A673 (cell line): ENCODE data around the gene IL12RB2. TPM values are rescaled to one million over a fixed set of nuclear protein-coding genes. Genes with fewer than 3 reads are reported as not detected.

Experiments used
- BruUV-seq: library from RNA; stranded (reverse); fragments of 400-500 nt; replicated peaks from 2 replicates; lab custom pipeline; 2021; lab: Mats Ljungman, UMichigan
- CTCF ChIA-PET: fragments of 300-600 bp; sonication (Branson Sonifier 250); formaldehyde crosslinking; loops from one replicate; lab custom pipeline; 2022; ENCODE audit warnings: antibody characterized with exemption; lab: Charles Lee
- POLR2A ChIA-PET: fragments of 300-600 bp; sonication (Branson Sonifier 250); formaldehyde crosslinking; loops from one replicate; lab custom pipeline; 2022; ENCODE audit warnings: antibody characterized with exemption; ENCODE audit not compliant: low non-redundant PET; lab: Charles Lee
- DNase-seq: peaks from one replicate; pipeline ENCODE4 v3.0.0-alpha.2; 2015; ENCODE audit warnings: low spot score
- H3K27ac ChIP-seq: fragments of 200-600 bp; sonication (generic); 2 replicates; pipeline ENCODE4 v1.5.1; 2016; ENCODE audit warnings: mixed run types, low read depth, mild to moderate bottlenecking, mixed read lengths, antibody characterized with exemption, low read length; ENCODE audit not compliant: poor library complexity, severe bottlenecking
- H3K27me3 ChIP-seq: fragments of 200-600 bp; sonication (generic); replicated peaks from 2 replicates; pipeline ENCODE4 v1.6.1; 2017; ENCODE audit warnings: mixed run types, low read depth, mild to moderate bottlenecking, mixed read lengths, antibody characterized with exemption, low read length; ENCODE audit not compliant: insufficient read depth, poor library complexity
- H3K36me3 ChIP-seq: fragments of 200-600 bp; sonication (generic); 2 replicates; pipeline ENCODE4 v1.6.1; 2016; ENCODE audit warnings: mixed run types, mild to moderate bottlenecking, mixed read lengths, antibody characterized with exemption, low read length; ENCODE audit not compliant: insufficient read depth, poor library complexity, severe bottlenecking
- H3K4me1 ChIP-seq: fragments of 200-600 bp; sonication (generic); 2 replicates; pipeline ENCODE4 v1.6.1; 2017; ENCODE audit warnings: mixed run types, mild to moderate bottlenecking, mixed read lengths, antibody characterized with exemption, low read length; ENCODE audit not compliant: insufficient read depth, poor library complexity, severe bottlenecking
- H3K4me3 ChIP-seq: fragments of 200-600 bp; sonication (generic); 2 replicates; pipeline ENCODE4 v1.5.1; 2016; ENCODE audit warnings: low read depth, mixed run types, mild to moderate bottlenecking, mixed read lengths, low read length; ENCODE audit not compliant: poor library complexity, severe bottlenecking
- H3K9me3 ChIP-seq: fragments of 200-600 bp; sonication (generic); 2 replicates; pipeline ENCODE4 v1.6.1; 2016; ENCODE audit warnings: mixed run types, low read depth, mild to moderate bottlenecking, mixed read lengths, antibody characterized with exemption, low read length; ENCODE audit not compliant: poor library complexity, severe bottlenecking
- EZH2 ChIP-seq: fragments of 200-600 bp; sonication (generic); IDR thresholded peaks from 2 replicates; pipeline ENCODE4 v1.6.1; 2017; ENCODE audit warnings: borderline replicate concordance, low read depth, mild to moderate bottlenecking, mixed read lengths, antibody characterized with exemption, low read length; ENCODE audit not compliant: poor library complexity, severe bottlenecking
- intact Hi-C: fragments of 100-400 bp; cut with micrococcal nuclease; formaldehyde crosslinking; loops from one replicate; pipeline ENCODE4 v1.10.0; 2022; ENCODE audit not compliant: unreplicated experiment
- total RNA-seq: library from RNA; stranded (reverse); gene quantifications from 2 replicates; pipeline ENCODE4 v1.2.3, GENCODE V29; 2021
- TF ChIP-seq, protein P1 (sequence below): fragments of 300-800, 200-600 bp; sonication (generic); conservative IDR thresholded peaks from 2 replicates; pipeline ENCODE4 v1.5.1; 2017; ENCODE audit warnings: low read depth, mild to moderate bottlenecking, antibody characterized with exemption, low read length, moderate library complexity, mixed read lengths

Gene IL12RB2
- total RNA-seq, 1 experiment from 2014 or later, result 0.39 TPM

DNA sequence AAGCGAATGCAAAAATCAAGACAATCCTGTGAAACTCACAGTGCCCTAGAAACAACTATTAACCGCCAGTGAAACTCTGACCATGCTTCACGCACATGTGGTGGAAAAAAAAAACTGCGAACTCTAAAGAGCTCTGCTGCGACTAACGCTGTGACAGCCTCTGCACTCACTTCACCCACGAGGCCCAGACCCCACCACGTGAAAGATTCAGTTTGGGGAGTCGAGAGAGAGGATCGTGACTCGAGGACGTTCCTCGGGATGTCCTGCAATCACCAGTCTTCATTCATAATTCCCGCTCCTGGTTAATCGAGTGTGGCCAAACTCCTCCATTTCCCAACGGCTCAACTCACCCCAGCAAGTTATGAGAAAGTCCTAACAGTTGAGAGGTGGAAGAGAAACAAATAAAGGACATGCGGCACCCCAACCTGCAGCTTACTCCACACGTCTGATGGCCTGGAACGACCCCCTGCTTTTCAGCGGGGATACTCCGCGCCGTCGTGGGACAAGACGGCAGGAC lies 121.4 kb downstream of the IL12RB2 start:
- CTCF ChIA-PET, result no interaction called here
- H3K27ac ChIP-seq, result peak overlapping the region; percentile 91
- H3K9me3 ChIP-seq, result no peaks in the 10 kb centered on the region
- H3K36me3 ChIP-seq, result peaks cover 50% of the 10 kb centered on the region
- H3K27me3 ChIP-seq, result no peaks in the 10 kb centered on the region
- BruUV-seq, result no TSS peak
- intact Hi-C loops, result no loop called here
- H3K4me3 ChIP-seq, result peak overlapping the region; percentile 75
- no peak for TF ChIP-seq EZH2
- TF ChIP-seq, protein P1, sequence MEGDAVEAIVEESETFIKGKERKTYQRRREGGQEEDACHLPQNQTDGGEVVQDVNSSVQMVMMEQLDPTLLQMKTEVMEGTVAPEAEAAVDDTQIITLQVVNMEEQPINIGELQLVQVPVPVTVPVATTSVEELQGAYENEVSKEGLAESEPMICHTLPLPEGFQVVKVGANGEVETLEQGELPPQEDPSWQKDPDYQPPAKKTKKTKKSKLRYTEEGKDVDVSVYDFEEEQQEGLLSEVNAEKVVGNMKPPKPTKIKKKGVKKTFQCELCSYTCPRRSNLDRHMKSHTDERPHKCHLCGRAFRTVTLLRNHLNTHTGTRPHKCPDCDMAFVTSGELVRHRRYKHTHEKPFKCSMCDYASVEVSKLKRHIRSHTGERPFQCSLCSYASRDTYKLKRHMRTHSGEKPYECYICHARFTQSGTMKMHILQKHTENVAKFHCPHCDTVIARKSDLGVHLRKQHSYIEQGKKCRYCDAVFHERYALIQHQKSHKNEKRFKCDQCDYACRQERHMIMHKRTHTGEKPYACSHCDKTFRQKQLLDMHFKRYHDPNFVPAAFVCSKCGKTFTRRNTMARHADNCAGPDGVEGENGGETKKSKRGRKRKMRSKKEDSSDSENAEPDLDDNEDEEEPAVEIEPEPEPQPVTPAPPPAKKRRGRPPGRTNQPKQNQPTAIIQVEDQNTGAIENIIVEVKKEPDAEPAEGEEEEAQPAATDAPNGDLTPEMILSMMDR, result no peak
- DNase-seq, result peak; percentile 47
- peaks cover 19% of the 10 kb centered on the region for H3K4me1 ChIP-seq
- POLR2A ChIA-PET, result no interaction called here

DNA sequence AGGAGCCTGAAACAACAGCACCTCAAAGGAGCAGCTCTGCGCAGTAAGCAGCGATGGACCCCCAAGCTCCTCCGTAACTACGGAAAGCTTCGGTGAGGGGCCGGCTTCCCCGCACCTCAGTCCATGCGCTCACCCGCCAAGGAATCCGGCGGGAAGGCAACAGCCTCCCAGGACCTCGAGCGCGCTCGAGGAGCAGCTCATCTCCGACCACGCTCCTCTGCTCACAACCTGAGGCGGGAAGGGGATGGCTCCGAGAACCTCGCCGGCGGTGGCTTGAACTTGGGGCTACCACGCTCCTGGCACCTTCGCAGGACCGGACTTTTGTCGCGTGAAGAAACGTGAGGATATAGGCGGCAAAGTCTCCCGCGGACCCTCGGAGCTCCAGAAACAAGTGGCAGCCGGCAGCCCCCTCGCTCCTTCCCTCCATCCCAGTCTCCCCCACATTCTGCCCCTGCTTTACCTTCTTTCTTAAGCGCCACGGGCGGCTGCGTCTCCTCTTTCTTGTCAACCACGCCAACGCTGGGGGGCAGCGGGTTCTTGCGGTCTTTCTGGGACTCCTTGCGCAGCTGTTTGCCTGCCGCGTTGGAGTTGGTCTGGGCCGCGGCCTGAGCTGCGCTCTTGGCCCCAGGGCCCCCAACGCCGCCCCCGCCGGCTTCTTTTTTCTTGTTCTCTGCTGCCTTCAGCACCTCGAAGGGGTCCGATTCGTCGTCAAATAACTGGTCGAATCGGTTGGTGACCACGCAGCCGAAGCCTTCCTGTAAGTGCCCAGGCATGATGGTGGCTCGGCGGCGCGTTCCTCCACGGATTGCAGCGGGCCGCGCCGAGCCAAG lies 122.1 kb downstream of the IL12RB2 start:
- intact Hi-C loops, result loop anchor here (5.0 kb wide), 1 partner anchor 68 kb away; no protein-coding TSS in a partner anchor
- CTCF ChIA-PET, result no interaction called here
- no TSS peak for BruUV-seq

DNA sequence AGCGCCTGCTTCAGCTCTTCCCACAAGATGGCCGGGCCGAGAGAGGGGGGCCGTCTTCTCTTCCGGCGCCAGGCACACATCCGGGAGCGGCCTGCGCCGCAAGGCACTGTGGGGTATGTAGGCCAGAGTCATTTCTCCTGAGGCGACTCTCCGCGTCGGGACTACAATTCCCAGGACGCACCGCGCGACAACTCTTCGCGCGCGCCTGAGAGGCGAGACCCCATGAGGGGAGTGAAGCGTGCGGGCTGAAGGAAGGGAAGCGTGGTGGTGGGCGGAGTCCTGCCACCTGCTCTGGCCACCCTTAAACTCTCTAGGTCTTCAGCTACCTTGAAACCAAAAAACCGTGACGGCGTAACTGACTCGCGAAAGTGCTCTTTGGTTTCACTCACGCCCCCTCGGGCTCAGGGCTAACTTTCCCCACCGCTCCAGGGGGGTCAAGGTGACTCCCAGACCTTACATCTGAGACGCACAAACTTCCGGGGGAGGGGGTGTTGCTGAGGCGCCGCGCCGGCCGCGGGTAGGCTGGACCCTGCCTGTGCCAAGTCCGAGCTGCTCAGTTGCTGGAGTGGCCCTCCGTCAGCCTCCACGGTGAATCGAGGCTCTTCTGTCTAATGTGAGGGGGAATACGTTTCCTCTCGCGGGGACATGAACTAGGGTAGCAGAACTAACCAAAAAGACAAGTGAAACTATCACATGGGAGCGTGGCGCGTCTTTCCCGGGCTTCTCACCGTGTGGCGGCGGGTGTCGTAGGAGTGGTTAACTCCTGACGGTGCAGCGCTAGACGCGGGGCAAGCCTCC lies 122.9 kb downstream of the IL12RB2 start, which contains the start of gene SERBP1:
Gene SERBP1, minus strand, starts transcription at position 45 of the 798 bp plus-strand sequence. CDS start 102 bp downstream, outside the sequence.
- intact Hi-C loops, result loop anchor here (5.0 kb wide), 1 partner anchor 67 kb away; no protein-coding TSS in a partner anchor
- no peak for TF ChIP-seq EZH2
- TF ChIP-seq, protein P1, result no peak
- CTCF ChIA-PET, result no interaction called here
- Histone ChIP-seq H3K9me3 (no peaks in the 10 kb centered on the region), H3K4me1 (peaks cover 19% of the 10 kb centered on the region), H3K27me3 (no peaks in the 10 kb centered on the region), H3K27ac (peak within 1 kb of the TSS; percentile 91), H3K4me3 (peak within 1 kb of the TSS; percentile 75), H3K36me3 (peaks cover 35% of the 10 kb centered on the region)
- BruUV-seq, result TSS peak; percentile 79
- peak; percentile 99 for DNase-seq
- POLR2A ChIA-PET, result no interaction called here

More for the DNA sequence above, 122.1 kb downstream of the IL12RB2 start:
- peak overlapping the region; percentile 75 for H3K4me3 ChIP-seq
- H3K4me1 ChIP-seq, result peaks cover 19% of the 10 kb centered on the region
- POLR2A ChIA-PET, result no interaction called here
- H3K27me3 ChIP-seq, result no peaks in the 10 kb centered on the region
- DNase-seq, result peak; percentile 45
- peak overlapping the region; percentile 91 for H3K27ac ChIP-seq
- no peaks in the 10 kb centered on the region for H3K9me3 ChIP-seq
- H3K36me3 ChIP-seq, result peaks cover 43% of the 10 kb centered on the region
- TF ChIP-seq, protein P1, result no peak
- no peak for TF ChIP-seq EZH2
